DMS114 treated with DMSO at 0.1 percent for 48 hours (cell line): Measurements from ENCODE around the gene TCHH.

Experiments
- DNase-seq: peaks from one replicate; lab custom pipeline; 2025; ENCODE audit not compliant: unreplicated experiment; lab: John Stamatoyannopoulos, UW

The TCHH gene

GRCh38 chr1:152072311-152072710 lies 42.9 kb downstream of the TCHH start:
- no peak for DNase-seq

GRCh38 chr1:152071123-152071522 lies 44.1 kb downstream of the TCHH start:
- no peak for DNase-seq

GRCh38 chr1:152067929-152068328 lies 47.3 kb downstream of the TCHH start:
- DNase-seq, result no peak

- no peak for DNase-seq
Observed at GRCh38 chr1:152067150-152067549, 48.1 kb downstream of the TCHH start.

GRCh38 chr1:152061952-152062351 lies 53.3 kb downstream of the TCHH start:
- no peak for DNase-seq
